ENCODE measurements around the gene MEI4.

- TF ChIP-seq POLR2A (IDR thresholded peaks at IDR 0.05) = no peak
- TF ChIP-seq CTCF (IDR thresholded peaks at IDR 0.05) = no peak
- TF ChIP-seq EP300 (IDR thresholded peaks at IDR 0.05) = no peak
Observed at GRCh38 chr6:77763124-77763523, 110.3 kb downstream of the MEI4 start.

Data from ovary (tissue), 3 donors.